GM21447 (cell line): Measurements from ENCODE around the gene DOHH.

Source experiments
- ATAC-seq: cut with Tn5 transposase; IDR thresholded peaks from one replicate; pipeline ENCODE4 v1.9.1; 2021; ENCODE audit not compliant: unreplicated experiment

Gene DOHH

DNA sequence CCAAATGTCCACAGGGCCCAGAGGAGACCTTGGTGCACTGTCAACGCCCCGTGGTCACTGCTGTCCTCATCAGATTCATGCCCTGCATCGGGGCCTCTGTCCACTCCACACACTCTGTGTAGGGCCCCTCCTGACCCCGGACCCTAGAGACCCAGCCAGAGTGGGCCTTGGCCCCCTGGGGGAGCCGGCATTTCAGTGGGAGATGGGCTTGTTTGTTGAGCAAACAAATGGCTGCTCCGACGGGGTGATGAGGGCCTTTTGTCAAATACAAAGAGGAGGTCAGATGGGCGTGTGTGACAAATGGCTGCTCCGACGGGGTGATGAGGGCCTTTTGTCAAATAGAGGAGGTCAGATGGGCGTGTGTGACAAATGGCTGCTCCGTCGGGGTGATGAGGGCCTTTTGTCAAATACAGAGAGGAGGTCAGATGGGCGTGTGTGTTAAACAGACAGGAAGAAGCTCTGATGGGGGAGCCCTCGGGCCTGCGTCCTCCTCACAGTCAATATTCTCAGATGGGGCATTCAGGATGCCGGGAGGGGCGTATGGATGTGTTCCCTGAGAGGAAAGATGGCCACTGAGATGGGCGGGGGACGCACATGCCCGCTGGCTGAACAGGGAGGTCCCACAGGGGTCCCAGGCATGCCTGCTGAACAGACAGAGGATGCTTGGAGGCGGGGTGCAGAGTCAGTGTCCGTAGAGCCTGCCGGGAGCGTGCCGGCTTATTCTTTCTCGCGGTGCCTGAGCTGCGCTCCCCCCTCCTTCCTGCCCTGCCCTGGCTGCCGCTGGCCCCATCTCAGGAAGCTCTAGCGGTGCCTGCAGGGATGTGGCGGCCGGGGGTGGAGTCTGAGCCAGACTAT, 56.4 kb downstream of the DOHH start:
- ATAC-seq = no peak

DNA sequence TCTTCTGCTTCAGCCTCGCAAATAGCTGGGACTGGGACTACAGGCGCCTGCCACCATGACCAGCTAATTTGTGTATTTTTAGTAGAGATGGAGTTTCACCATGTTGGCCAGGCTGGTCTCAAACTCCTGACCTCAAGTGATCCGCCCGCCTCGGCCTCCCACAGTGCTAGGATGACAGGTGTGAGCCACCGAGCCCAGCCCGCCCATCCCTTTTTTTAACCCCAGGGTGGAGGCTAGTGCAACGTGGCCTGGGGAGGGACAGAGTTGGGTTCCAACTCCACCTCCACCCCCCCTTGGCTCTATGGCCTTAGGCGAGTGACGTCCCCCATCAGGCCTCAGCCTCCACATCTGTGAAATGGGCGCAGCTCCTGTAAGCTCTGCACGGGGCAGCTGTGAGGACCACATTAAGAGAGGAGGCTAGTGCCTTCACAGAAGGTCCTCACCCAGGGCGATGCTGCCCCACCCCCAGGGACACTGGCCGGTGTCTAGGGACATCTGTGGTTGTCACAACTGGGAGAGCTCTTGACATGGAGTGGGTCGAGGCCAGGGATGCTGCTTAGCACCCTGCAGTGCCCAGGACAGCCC, 57.9 kb downstream of the DOHH start:
- ATAC-seq = no peak

DNA sequence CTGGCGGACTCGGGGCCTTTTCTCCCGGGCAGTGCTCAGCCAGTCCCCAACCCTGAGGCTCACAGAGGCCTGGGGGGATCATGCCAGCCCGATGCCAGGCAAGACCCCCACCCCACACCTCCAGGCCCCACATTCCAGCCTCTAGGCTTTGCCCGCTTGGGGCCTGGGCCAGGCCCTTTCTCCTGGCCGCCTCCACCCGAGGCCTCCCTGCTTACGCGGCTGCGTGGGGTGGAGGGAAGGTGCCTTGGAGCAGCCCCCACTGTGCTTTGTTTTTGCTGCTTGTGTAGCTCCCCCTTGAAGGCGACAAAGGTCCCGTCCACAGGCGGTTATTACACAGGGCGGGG, 58.5 kb downstream of the DOHH start:
- ATAC-seq = no peak

DNA sequence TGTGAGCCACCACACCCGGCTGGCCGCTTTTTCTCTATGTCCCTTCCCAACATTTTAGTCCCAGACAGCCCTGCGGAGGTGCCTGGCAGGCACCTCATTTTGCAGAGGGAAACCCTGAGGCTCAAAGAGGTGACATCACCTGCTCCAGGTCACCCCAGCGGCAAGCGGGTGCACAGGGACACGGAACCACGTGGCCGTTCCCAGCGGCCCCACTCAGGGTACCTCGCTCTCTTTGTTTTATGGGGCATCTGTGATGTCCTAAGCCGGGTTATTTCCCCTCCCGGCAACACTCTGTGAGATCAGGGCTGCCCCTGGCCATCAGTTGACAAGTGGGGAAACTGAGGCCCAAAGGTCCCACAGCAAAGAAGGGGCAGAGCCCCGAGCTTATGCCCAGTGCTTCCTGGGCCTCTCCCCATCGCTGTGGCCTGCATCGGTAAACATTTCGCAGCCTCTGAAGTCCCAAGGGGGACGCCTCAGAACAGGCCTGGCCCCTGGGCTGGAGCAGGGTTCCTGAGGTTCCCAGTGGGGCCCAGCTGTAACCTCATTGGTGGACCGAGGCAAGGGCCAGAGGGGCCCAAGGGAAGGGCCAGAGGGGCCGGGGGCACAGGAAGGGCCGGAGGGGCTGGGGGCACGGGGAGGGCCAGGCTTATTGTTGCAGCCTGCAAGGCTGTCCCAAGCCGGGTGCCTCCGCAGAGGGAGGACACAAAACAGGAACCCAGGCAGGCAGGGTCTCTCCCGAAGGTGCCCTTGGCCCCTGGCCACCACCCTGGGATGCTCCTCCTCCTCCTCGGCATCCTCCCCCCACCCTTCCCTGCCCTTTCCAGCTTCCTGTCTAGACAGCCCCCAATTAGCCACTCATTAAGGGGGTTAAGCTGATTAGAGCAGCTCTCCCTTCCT, 59.1 kb downstream of the DOHH start:
- no peak for ATAC-seq
